ENCODE measurements around the gene ADARB1. TPM values are rescaled to one million over a fixed set of nuclear protein-coding genes. Genes with fewer than 3 reads are reported as not detected.

The ADARB1 gene
- total and polyA plus RNA-seq, 9 of the 15 experiments (the other 6 are each of a cell fraction or from before 2014, with no cell fraction given): 6.7 to 16.0 (median 8.3) TPM

GRCh38 chr21:45074048-45074817, at the start of gene ADARB1 (continued):
- TF ChIP-seq ARID4B (CRISPR knock-in tag; IDR thresholded peaks at IDR 0.05) (no peak), RBFOX2 (IDR thresholded peaks at IDR 0.05; ENCODE audit: low read depth, low read length) (peak; percentile 92), ZNF354B (CRISPR knock-in tag; IDR thresholded peaks at IDR 0.05) (peak; percentile 6; the same call in 1 of the 2 replicates), HLTF (IDR thresholded peaks at IDR 0.05) (no peak), RFX5 (IDR thresholded peaks at IDR 0.05; ENCODE audit: low read depth, low read length) (no peak), ZNF239 (CRISPR knock-in tag; IDR thresholded peaks at IDR 0.05) (no peak), KDM1A (IDR thresholded peaks at IDR 0.05) (no peak), SFPQ (IDR thresholded peaks at IDR 0.05; ENCODE audit: low read depth, low read length) (peak; percentile 99), PRPF4 (IDR thresholded peaks at IDR 0.05; ENCODE audit: insufficient read depth, low read depth, low read length, poor library complexity, severe bottlenecking) (peak; percentile 99), MYNN (IDR thresholded peaks at IDR 0.05) (0 out of 2 replicates have a peak, but pooled peaks have one; percentile 45), MYNN (CRISPR knock-in tag; IDR thresholded peaks at IDR 0.05) (no peak), CTBP1 (IDR thresholded peaks at IDR 0.05; ENCODE audit: borderline replicate concordance) (peak; percentile 78), CAMTA2 (CRISPR knock-in tag; conservative IDR thresholded peaks at IDR 0.05) (peak; percentile 100)
- TF ChIP-seq, protein P1, sequence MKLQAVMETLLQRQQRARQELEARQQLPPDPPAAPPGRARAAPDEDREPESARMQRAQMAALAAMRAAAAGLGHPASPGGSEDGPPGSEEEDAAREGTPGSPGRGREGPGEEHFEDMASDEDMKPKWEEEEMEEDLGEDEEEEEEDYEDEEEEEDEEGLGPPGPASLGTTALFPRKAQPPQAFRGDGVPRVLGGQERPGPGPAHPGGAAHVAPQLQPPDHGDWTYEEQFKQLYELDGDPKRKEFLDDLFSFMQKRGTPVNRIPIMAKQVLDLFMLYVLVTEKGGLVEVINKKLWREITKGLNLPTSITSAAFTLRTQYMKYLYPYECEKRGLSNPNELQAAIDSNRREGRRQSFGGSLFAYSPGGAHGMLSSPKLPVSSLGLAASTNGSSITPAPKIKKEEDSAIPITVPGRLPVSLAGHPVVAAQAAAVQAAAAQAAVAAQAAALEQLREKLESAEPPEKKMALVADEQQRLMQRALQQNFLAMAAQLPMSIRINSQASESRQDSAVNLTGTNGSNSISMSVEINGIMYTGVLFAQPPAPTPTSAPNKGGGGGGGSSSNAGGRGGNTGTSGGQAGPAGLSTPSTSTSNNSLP (IDR thresholded peaks at IDR 0.05; ENCODE audit: borderline replicate concordance, low read depth, low read length): no peak

Measured in K562 (cell line).